IPS DF 4.7 (cell line): ENCODE measurements around the gene ZNF583.

ENCODE experiments used
- DNase-seq: peaks from one replicate; pipeline ENCODE4 v3.0.0-alpha.2; 2013; ENCODE audit warnings: low spot score; ENCODE audit errors: extremely low read depth

Gene ZNF583

GRCh38 chr19:56403764-56404704, at the start of gene ZNF583:
Gene ZNF583, plus strand, starts transcription at chr19:56404332. Its CDS starts 2,783 bp downstream, at chr19:56407115.
- peak; percentile 58 for DNase-seq

GRCh38 chr19:56355517-56355916, 48.6 kb upstream of the ZNF583 start:
- DNase-seq = no peak

- no peak for DNase-seq
Observed at GRCh38 chr19:56356944-56357343, 47.2 kb upstream of the ZNF583 start.

GRCh38 chr19:56360841-56361240, 43.3 kb upstream of the ZNF583 start:
- DNase-seq = no peak

- DNase-seq = peak; percentile 81
Observed at GRCh38 chr19:56367829-56368711, 36.1 kb upstream of the ZNF583 start.

- DNase-seq = no peak
Observed at GRCh38 chr19:56369886-56370676, 34.1 kb upstream of the ZNF583 start.

- DNase-seq = no peak
Observed at GRCh38 chr19:56372281-56372680, 31.9 kb upstream of the ZNF583 start.

- no peak for DNase-seq
Observed at GRCh38 chr19:56377105-56377924, 26.8 kb upstream of the ZNF583 start.

GRCh38 chr19:56383826-56384605, 20.1 kb upstream of the ZNF583 start:
- no peak for DNase-seq

GRCh38 chr19:56393119-56394012, 10.8 kb upstream of the ZNF583 start, which contains the start of gene ZNF582:
Gene ZNF582, minus strand, starts transcription at chr19:56393534. Its CDS starts 1,782 bp downstream, at chr19:56391752.
- peak; percentile 72 for DNase-seq

GRCh38 chr19:56398809-56399208, 5.3 kb upstream of the ZNF583 start:
- no peak for DNase-seq

GRCh38 chr19:56400485-56400884, 3.6 kb upstream of the ZNF583 start:
- DNase-seq = no peak

GRCh38 chr19:56403261-56403660, 871 bp upstream of the ZNF583 start:
- no peak for DNase-seq

- DNase-seq = no peak
Observed at GRCh38 chr19:56404705-56405056, 549 bp downstream of the ZNF583 start.

GRCh38 chr19:56405062-56405461, 930 bp downstream of the ZNF583 start:
- no peak for DNase-seq

GRCh38 chr19:56423276-56423984, 19.3 kb downstream of the ZNF583 start:
- DNase-seq = no peak

GRCh38 chr19:56423985-56424353, 19.8 kb downstream of the ZNF583 start:
- DNase-seq = no peak

- no peak for DNase-seq
Observed at GRCh38 chr19:56441206-56441792, 37.2 kb downstream of the ZNF583 start.
